ENCODE measurements around the gene RAP1B. TPM values are rescaled to one million over a fixed set of nuclear protein-coding genes. Genes with fewer than 3 reads are reported as not detected.

Gene RAP1B
- total and polyA plus RNA-seq, 2 donors from 2014 or later: 102 to 157 TPM

- intact Hi-C loops (cut with DNase I): no loop called here
- no peaks in the 10 kb centered on the region for H3K4me1 ChIP-seq (ENCODE audit: control insufficient read depth in 2 of 3, insufficient read depth in 2 of 3, low read depth in 1 of 3, low read length in 3 of 3)
- no peak overlapping the region for H3K9ac ChIP-seq (ENCODE audit: low read length in 3 of 3)
- H3K4me3 ChIP-seq (ENCODE audit: low read length in 3 of 3): no peak overlapping the region
- no peak for TF ChIP-seq CTCF (IDR thresholded peaks at IDR 0.05; ENCODE audit: borderline replicate concordance, extremely low read depth, insufficient read depth)
- no peak overlapping the region for H3K27ac ChIP-seq (ENCODE audit: low read depth in 2 of 2, low read length in 2 of 2)
- FAIRE-seq (no peak), DNase-seq (no peak)
- H3K9me3 ChIP-seq (ENCODE audit: control insufficient read depth in 2 of 3, insufficient read depth in 1 of 3, low read length in 3 of 3): no peaks in the 10 kb centered on the region
- H3K27me3 ChIP-seq (ENCODE audit: control insufficient read depth, insufficient read depth, low read length): no peaks in the 10 kb centered on the region
- H3K36me3 ChIP-seq (ENCODE audit: control insufficient read depth in 2 of 3, insufficient read depth in 3 of 3, low read length in 3 of 3): peaks cover 3 to 12% (median 8%) of the 10 kb centered on the region in 3 donors
Observed at GRCh38 chr12:68647507-68647906, 36.8 kb downstream of the RAP1B start.

- no peaks in the 10 kb centered on the region for H3K27me3 ChIP-seq (ENCODE audit: control insufficient read depth, insufficient read depth, low read length)
- H3K27ac ChIP-seq (ENCODE audit: low read depth in 2 of 2, low read length in 2 of 2): no peak overlapping the region
- no peaks in the 10 kb centered on the region for H3K9me3 ChIP-seq (ENCODE audit: control insufficient read depth in 2 of 3, insufficient read depth in 1 of 3, low read length in 3 of 3)
- no peak for FAIRE-seq
- H3K36me3 ChIP-seq (ENCODE audit: control insufficient read depth in 2 of 3, insufficient read depth in 3 of 3, low read length in 3 of 3): peaks cover 5 to 12% (median 8%) of the 10 kb centered on the region in 3 donors
- intact Hi-C loops (cut with DNase I): no loop called here
- no peak for TF ChIP-seq CTCF (IDR thresholded peaks at IDR 0.05; ENCODE audit: borderline replicate concordance, extremely low read depth, insufficient read depth)
- no peak overlapping the region for H3K9ac ChIP-seq (ENCODE audit: low read length in 3 of 3)
- no peak overlapping the region for H3K4me3 ChIP-seq (ENCODE audit: low read length in 3 of 3)
- no peaks in the 10 kb centered on the region for H3K4me1 ChIP-seq (ENCODE audit: control insufficient read depth in 2 of 3, insufficient read depth in 2 of 3, low read depth in 1 of 3, low read length in 3 of 3)
- DNase-seq: no peak
Observed at GRCh38 chr12:68648179-68648578, 37.5 kb downstream of the RAP1B start.

- FAIRE-seq: no peak
- no peak overlapping the region for H3K4me3 ChIP-seq (ENCODE audit: low read length in 3 of 3)
- peak; percentile 32 for TF ChIP-seq CTCF (IDR thresholded peaks at IDR 0.05; ENCODE audit: borderline replicate concordance, extremely low read depth, insufficient read depth)
- intact Hi-C loops (cut with DNase I): no loop called here
- DNase-seq: no peak
- no peaks in the 10 kb centered on the region for H3K27me3 ChIP-seq (ENCODE audit: control insufficient read depth, insufficient read depth, low read length)
- H3K9ac ChIP-seq (ENCODE audit: low read length in 3 of 3): no peak overlapping the region
- H3K9me3 ChIP-seq (ENCODE audit: control insufficient read depth in 2 of 3, insufficient read depth in 1 of 3, low read length in 3 of 3): no peaks in the 10 kb centered on the region
- peak overlapping the region in 1 of 2 donors; percentile 14 for H3K27ac ChIP-seq (ENCODE audit: low read depth in 2 of 2, low read length in 2 of 2)
- peaks cover 0 to 15% (median 0%) of the 10 kb centered on the region in 3 donors for H3K4me1 ChIP-seq (ENCODE audit: control insufficient read depth in 2 of 3, insufficient read depth in 2 of 3, low read depth in 1 of 3, low read length in 3 of 3)
- H3K36me3 ChIP-seq (ENCODE audit: control insufficient read depth in 2 of 3, insufficient read depth in 3 of 3, low read length in 3 of 3): no peaks in the 10 kb centered on the region
Observed at GRCh38 chr12:68665016-68665569, 54.4 kb downstream of the RAP1B start.

GRCh38 chr12:68667291-68667690, 56.6 kb downstream of the RAP1B start:
- no peaks in the 10 kb centered on the region for H3K36me3 ChIP-seq (ENCODE audit: control insufficient read depth in 2 of 3, insufficient read depth in 3 of 3, low read length in 3 of 3)
- intact Hi-C loops (cut with DNase I): no loop called here
- no peak for TF ChIP-seq CTCF (IDR thresholded peaks at IDR 0.05; ENCODE audit: borderline replicate concordance, extremely low read depth, insufficient read depth)

More at GRCh38 chr12:68667291-68667690, 56.6 kb downstream of the RAP1B start:
- no peak overlapping the region for H3K9ac ChIP-seq (ENCODE audit: low read length in 3 of 3)
- H3K4me3 ChIP-seq (ENCODE audit: low read length in 3 of 3): no peak overlapping the region
- no peaks in the 10 kb centered on the region for H3K9me3 ChIP-seq (ENCODE audit: control insufficient read depth in 2 of 3, insufficient read depth in 1 of 3, low read length in 3 of 3)
- peaks cover 0 to 15% (median 0%) of the 10 kb centered on the region in 3 donors for H3K4me1 ChIP-seq (ENCODE audit: control insufficient read depth in 2 of 3, insufficient read depth in 2 of 3, low read depth in 1 of 3, low read length in 3 of 3)
- no peaks in the 10 kb centered on the region for H3K27me3 ChIP-seq (ENCODE audit: control insufficient read depth, insufficient read depth, low read length)
- no peak for FAIRE-seq
- H3K27ac ChIP-seq (ENCODE audit: low read depth in 2 of 2, low read length in 2 of 2): no peak overlapping the region
- no peak for DNase-seq

Data from kidney (tissue), 14 donors.